GM18909 (cell line): ENCODE data around the gene COL20A1.

Source experiments
- ATAC-seq: cut with Tn5 transposase; IDR thresholded peaks from one replicate; pipeline ENCODE4 v1.9.1; 2021; ENCODE audit warnings: mild to moderate bottlenecking; ENCODE audit not compliant: unreplicated experiment, poor library complexity

Gene COL20A1

GRCh38 chr20:63260521-63260920 is 32.5 kb upstream of the COL20A1 start:
- no peak for ATAC-seq

GRCh38 chr20:63261060-63261794 is 31.8 kb upstream of the COL20A1 start:
- no peak for ATAC-seq

- no peak for ATAC-seq
These were observed 31.0 kb upstream of the COL20A1 start for GRCh38 chr20:63261795-63262528.

GRCh38 chr20:63262836-63263235 is 30.1 kb upstream of the COL20A1 start:
- ATAC-seq, result no peak

- no peak for ATAC-seq
These were observed 29.0 kb upstream of the COL20A1 start for GRCh38 chr20:63264000-63264399.

- ATAC-seq, result no peak
These were observed 28.5 kb upstream of the COL20A1 start for GRCh38 chr20:63264519-63264918.

- ATAC-seq, result no peak
These were observed 27.0 kb upstream of the COL20A1 start for GRCh38 chr20:63265891-63266515.

GRCh38 chr20:63267691-63268090 is 25.3 kb upstream of the COL20A1 start:
- ATAC-seq, result no peak

- no peak for ATAC-seq
These were observed 24.7 kb upstream of the COL20A1 start for GRCh38 chr20:63268256-63268655.

GRCh38 chr20:63268671-63269439 is 24.1 kb upstream of the COL20A1 start:
- no peak for ATAC-seq

- no peak for ATAC-seq
These were observed 23.3 kb upstream of the COL20A1 start for GRCh38 chr20:63269724-63270123.

GRCh38 chr20:63270606-63271325 is 22.2 kb upstream of the COL20A1 start:
- no peak for ATAC-seq

- ATAC-seq, result peak; percentile 89
These were observed 20.6 kb upstream of the COL20A1 start, which contains the start of gene ARFGAP1 for GRCh38 chr20:63272105-63273058. ARFGAP1 (plus strand) TSS chr20:63272813; CDS start chr20:63275581, 2,768 bp downstream.

- ATAC-seq, result no peak
These were observed 19.9 kb upstream of the COL20A1 start for GRCh38 chr20:63273059-63273579.

GRCh38 chr20:63273635-63274380 is 19.2 kb upstream of the COL20A1 start:
- ATAC-seq, result no peak

- ATAC-seq, result no peak
These were observed 18.4 kb upstream of the COL20A1 start for GRCh38 chr20:63274381-63275228.

- ATAC-seq, result no peak
These were observed 17.2 kb upstream of the COL20A1 start for GRCh38 chr20:63275825-63276224.
